ENCODE data around the gene STOM.

GRCh38 chr9:121296213-121297127 lies 73.6 kb downstream of the STOM start:
- TF ChIP-seq EZH2 (IDR thresholded peaks at IDR 0.05; ENCODE audit: low read depth), result no peak
- no peak for TF ChIP-seq CTCF (conservative IDR thresholded peaks at IDR 0.05)
